GM12874 (cell line): ENCODE measurements around the gene CCDC8.

Source experiments
- CTCF ChIP-seq: IDR thresholded peaks from 2 replicates; pipeline ENCODE4 v1.5.1; 2011; ENCODE audit warnings: low read depth, mild to moderate bottlenecking, control low read depth, low read length, moderate library complexity; ENCODE audit not compliant: insufficient read depth

CCDC8 gene

GRCh38 chr19:46368116-46368515 is 45.2 kb downstream of the CCDC8 start:
- no peak for TF ChIP-seq CTCF

GRCh38 chr19:46367426-46367825 is 45.9 kb downstream of the CCDC8 start:
- TF ChIP-seq CTCF: no peak

- no peak for TF ChIP-seq CTCF
Measured at GRCh38 chr19:46366620-46367292, 46.6 kb downstream of the CCDC8 start.

GRCh38 chr19:46365561-46365960 is 47.8 kb downstream of the CCDC8 start:
- no peak for TF ChIP-seq CTCF

GRCh38 chr19:46364359-46364758 is 49.0 kb downstream of the CCDC8 start:
- TF ChIP-seq CTCF: no peak

GRCh38 chr19:46361915-46362314 is 51.4 kb downstream of the CCDC8 start:
- no peak for TF ChIP-seq CTCF
